NCI-H128 (cell line): ENCODE data around the gene SHD.
"Not testable (repeated sequence)": the region's sequence is repeated elsewhere in the genome, so short reads cannot be mapped to it uniquely, and the experiment has no call there.

Experiments used
- DNase-seq: peaks from one replicate; lab custom pipeline; 2025; ENCODE audit not compliant: unreplicated experiment; lab: John Stamatoyannopoulos, UW

SHD gene

DNA sequence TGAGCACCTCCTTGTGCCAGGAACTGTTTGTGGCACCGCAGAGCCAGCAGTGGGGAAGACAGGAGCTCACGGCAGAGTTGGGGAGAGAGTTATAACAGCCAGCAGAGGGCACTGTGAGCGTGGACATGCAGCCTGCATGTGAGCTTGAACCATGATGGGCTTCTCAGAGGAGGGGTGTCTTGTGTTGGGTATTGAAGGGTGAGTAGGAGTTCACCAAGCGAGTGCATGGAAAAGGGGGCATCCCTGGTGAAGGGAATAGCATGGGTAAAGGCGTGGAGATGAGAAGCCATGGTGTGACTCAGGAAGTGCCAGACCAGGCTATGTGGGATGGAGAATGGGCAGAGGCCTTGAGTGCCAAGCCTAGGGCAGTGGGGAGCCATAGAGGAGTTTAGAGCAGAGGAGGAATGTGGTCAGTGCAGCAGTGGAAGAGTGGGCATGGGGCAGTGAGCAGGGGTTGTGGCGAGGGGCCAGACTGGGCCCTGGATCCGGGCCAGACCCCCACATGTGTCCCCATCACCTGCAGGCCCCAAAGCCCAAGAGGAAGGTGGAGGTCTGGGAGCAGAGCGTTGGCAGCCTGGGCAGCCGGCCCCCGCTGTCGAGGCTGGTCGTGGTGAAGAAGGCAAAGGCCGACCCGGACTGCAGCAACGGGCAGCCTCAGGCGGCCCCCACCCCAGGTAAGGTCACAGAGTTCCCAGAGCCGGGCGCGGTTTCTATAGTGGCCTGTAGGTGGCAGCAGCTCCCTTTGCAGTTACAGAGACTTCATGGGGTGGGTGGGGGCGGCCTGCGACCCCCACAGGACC, 11.8 kb upstream of the SHD start:
- DNase-seq: no peak

GRCh38 chr19:4267901-4268815, 10.9 kb upstream of the SHD start:
- no peak for DNase-seq

DNA sequence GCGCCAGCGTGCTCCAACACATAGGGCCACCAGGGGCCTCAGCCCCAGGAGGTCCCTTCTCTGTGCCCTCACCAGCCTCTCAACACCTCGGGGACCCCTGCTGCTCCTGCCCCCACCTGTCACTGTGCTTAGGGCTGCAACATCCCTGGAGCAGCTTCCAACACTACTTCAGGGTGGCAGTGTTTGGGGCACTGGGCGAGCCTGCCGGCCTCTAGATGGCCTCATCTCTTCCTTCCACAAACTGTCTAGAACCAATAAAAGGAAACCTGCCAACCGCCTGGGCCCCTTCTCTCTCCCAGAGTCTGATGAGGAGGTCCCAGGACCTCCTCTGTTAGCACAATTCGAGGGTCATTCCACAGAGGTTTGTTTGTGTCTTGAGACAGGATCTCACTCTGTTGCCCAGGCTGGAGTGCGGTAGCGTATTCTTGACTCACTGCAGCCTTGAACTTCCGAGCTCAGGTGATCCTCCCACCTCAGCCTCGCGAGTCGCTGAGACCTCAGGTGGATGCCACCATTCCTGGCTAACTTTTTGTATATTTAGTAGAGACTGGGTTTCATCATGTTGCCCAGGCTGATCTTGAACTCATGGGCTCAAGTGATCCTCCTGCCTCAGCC, 10.1 kb upstream of the SHD start:
- no peak for DNase-seq

DNA sequence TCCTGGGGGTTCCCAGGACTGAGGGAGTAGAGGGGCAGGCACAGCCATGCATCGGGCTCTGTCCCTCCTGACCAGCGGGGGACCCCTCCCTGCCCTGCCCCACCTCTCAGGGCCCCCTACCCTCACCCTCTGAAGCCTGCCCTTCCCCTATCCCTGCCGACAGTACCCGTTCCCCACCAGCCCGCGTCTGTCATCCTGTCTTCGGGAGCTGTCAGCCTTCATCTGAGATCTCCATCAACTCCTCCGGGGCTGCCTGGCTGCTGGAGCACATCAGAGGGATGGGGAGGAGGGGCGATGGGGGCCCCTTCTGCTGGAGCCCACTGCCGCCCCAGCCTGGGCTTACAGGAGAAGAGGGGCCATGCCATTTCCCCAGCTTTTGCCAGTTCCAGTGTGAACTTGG, 6.2 kb upstream of the SHD start:
- DNase-seq: no peak

GRCh38 chr19:4274321-4274686, 4.8 kb upstream of the SHD start:
- DNase-seq: not testable (repeated sequence)

DNA sequence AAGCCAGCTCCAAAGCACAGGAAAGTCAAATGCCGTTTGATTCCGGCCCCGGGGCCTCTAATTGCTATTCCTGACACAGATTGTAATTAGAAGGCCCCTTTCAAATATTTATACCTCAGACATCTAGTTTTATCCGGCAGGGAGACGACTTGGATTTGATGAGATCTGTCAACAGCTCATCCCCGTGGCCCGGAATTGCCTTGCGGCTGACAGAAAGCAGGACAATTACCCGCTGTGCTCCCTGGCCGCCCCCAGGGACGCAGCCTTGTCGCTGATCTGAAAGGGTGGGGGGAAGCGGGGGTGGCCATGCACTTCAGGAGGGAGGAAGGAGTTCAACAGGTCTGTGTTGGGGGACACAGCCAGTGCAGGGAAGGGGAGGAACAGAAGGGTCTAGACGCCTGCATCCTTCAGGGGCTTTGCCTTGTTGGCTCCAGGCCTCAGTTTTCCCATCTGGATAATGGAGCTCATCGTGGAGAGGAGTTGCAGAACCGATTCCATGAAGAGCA, 1.8 kb upstream of the SHD start:
- DNase-seq: no peak

GRCh38 chr19:4278010-4278409, 1.1 kb upstream of the SHD start:
- no peak for DNase-seq

DNA sequence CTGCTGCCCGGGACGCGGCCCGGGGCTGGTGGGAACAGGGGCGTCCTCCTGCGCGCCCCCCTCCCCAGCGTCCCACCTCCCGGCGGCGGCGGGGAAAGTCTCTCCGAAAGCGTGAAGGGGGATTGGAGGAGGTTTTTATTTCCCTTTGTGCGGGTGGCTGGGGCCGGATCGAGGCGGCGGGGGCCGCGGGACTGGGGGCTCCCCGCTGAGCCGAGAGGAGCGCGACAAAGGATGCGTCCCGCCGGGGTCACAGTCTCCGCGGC, 132 bp downstream of the SHD start:
- DNase-seq: no peak

GRCh38 chr19:4279530-4280422, 710 bp downstream of the SHD start:
- no peak for DNase-seq

- DNase-seq: no peak
Measured at GRCh38 chr19:4284176-4284958, 5.3 kb downstream of the SHD start.

DNA sequence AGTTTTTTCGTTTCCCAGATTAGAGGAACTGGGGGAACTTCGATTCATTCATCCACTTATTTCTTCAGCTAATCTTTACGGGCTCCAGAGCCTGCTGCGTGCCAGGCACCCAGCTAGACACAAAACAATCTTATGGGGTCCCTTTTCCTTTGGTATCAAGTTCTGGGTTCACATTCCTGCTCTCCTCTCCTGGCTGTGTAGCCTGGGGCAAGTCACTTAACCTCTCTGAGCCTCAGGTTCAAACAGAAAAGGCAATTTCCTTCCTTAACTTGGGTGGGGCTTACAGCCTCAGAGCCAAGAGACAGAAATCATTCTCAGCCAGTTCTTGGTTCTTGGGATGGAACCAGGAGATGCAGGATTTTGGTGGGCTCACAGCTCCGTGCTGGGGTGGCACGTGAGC, 5.9 kb downstream of the SHD start:
- no peak for DNase-seq

DNA sequence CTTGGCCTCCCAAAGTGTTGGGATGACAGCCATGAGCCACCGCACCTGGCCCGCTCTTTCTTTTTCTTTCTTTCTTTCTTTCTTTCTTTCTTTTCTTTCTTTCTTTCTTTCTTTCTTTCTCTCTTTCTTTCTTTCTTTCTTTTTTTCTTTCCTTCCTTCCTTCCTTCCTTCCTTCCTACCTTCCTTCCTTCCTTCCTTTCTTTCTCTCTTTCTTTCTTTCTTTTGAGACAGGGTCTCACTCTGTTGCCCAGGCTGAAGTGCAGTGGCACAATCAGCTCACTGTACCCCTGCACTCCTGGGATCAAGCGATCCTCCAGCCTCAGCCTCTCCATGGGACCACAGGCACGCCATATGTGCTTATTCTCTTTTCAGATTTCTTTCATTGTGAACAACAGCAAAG, 7.1 kb downstream of the SHD start:
- DNase-seq: not testable (repeated sequence)

GRCh38 chr19:4288091-4288777, 9.2 kb downstream of the SHD start:
- DNase-seq: no peak

- no peak for DNase-seq
Measured at GRCh38 chr19:4291184-4291732, 12.2 kb downstream of the SHD start.

DNA sequence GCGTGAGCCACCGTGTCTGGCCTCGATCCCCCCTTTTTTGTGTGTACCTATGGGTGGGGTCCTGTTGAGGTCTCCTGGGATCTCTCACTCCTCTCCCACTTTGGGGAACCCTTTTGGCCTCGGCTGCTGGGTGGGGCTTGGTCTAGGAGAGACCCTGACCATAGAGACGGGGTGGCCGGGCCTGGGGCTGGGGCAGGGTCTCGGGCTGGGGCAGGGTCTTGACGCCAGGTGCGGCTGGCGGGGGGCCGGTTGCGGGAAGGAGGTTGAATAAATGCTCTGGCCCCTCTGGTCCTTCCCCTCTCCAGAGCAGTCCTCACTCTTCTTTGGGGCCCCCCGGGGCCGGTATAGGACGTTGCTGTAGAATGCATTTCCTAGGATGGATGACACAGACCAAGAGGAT, 13.4 kb downstream of the SHD start:
- DNase-seq: no peak

GRCh38 chr19:4294389-4294788, 15.3 kb downstream of the SHD start:
- DNase-seq: no peak

- DNase-seq: peak; percentile 31
Measured at GRCh38 chr19:4295972-4296771, 17.1 kb downstream of the SHD start.
